Hepatocyte (in vitro differentiated cells): Measurements from ENCODE around the gene SNX9.

Experiments
- CTCF ChIP-seq: fragments of 200-600 bp; sonication (generic); IDR thresholded peaks from 2 replicates; pipeline ENCODE4 v1.5.1; 2016; ENCODE audit warnings: antibody characterized with exemption, mild to moderate bottlenecking; ENCODE audit not compliant: poor library complexity
- EZH2phosphoT487 ChIP-seq: fragments of 200-600 bp; sonication (generic); IDR thresholded peaks from one replicate; pipeline ENCODE4 v1.6.1; 2018; ENCODE audit warnings: antibody characterized with exemption, mild to moderate bottlenecking, low read depth, moderate library complexity; ENCODE audit not compliant: unreplicated experiment, severe bottlenecking

GRCh38 chr6:157961153-157961831 lies 138.2 kb downstream of the SNX9 start:
- TF ChIP-seq CTCF (no peak), EZH2phosphoT487 (no peak)
